HK-2 (cell line): ENCODE measurements around the gene HOMEZ.

Experiments
- DNase-seq: peaks from one replicate; pipeline ENCODE4 v3.0.0-alpha.2; 2018; ENCODE audit not compliant: unreplicated experiment

HOMEZ gene

DNA sequence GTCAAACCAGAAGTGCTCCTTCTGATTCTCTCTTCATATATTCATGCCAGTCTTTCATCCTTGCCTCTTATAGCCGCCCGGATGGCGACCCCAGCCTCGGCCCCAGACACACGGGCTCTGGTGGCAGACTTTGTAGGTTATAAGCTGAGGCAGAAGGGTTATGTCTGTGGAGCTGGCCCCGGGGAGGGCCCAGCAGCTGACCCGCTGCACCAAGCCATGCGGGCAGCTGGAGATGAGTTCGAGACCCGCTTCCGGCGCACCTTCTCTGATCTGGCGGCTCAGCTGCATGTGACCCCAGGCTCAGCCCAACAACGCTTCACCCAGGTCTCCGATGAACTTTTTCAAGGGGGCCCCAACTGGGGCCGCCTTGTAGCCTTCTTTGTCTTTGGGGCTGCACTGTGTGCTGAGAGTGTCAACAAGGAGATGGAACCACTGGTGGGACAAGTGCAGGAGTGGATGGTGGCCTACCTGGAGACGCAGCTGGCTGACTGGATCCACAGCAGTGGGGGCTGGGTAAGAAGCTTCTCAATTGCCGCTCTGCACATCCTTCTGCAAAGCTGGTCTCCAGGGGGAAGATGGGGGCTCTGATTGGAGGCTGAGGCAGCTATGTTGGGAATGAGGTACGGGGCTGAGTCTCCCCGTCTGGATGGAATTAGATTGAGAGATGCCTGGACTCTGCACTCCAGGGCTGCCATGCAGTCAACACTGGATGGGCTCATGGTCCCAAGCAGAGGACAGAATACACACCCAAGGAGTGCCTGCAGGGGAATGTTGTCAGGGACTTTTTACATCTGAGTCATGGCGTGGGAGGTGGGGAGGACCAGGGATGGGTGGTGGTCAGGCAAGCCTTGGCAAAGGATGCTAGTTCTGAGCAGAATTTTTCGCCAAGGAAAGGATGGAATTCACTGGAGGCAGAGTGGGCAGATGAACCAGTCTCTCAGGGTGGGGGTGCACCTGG lies 22.0 kb upstream of the HOMEZ start:
- no peak for DNase-seq

GRCh38 chr14:23307146-23307530 lies 21.2 kb upstream of the HOMEZ start:
- DNase-seq = no peak

GRCh38 chr14:23306412-23307145 lies 20.6 kb upstream of the HOMEZ start, which contains the start of gene BCL2L2:
Gene BCL2L2, plus strand, starts transcription at chr14:23306833. Its CDS starts 935 bp downstream, at chr14:23307768.
- DNase-seq = peak; percentile 93

DNA sequence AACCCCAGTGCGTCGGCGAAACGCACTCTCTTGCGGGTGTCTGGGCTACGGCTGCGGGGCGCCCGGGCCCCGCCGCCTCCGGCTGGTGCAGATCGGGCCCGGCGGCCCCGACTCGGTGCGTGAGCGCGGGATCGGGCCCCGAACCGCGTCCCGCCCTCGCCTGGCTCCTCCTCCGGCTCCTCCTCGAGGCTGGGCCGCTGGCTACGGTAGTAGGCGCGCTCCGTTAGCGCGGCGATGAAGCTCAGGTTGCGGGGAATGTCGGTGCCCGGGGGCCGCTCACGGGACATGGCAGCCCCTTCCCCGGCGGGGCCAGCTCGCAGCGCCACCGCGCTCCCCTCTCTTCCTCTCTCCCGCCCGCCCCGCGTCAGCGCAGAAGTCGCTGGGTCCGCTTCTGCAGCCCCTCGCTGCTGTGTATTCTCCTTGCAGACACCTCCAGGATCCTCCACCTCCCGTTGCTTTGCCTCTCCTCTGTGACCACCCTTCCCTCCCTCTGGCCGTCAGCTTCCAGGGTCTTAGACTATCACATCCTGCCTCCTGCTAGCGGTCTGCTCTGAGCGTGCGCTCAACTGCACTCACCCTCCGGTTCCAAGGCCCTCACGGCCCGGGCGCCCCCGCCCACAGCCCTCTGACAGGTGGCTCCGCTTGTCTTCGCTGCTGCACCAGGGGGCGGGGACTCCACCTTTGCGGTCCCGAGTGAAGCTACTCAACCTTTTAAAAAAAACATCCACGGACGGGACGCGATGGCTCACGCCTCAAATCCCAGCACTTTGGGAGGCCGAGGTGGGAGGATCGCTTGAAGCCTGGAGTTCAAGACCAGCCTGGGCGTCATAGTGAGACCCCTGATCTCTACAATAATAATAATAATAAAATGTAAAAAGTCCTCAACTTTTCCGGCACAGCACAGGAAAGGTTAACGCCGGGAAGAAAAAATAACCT lies 16.6 kb upstream of the HOMEZ start, which contains the start of gene PPP1R3E:
PPP1R3E (minus strand) TSS at position 570 of the 936 bp plus-strand sequence; CDS start at position 287, 283 bp downstream.
- DNase-seq = peak; percentile 76

- no peak for DNase-seq
Measured at GRCh38 chr14:23301969-23302289, 16.0 kb upstream of the HOMEZ start.

- peak; percentile 98 for DNase-seq
Measured at GRCh38 chr14:23301288-23301968, 15.5 kb upstream of the HOMEZ start.

DNA sequence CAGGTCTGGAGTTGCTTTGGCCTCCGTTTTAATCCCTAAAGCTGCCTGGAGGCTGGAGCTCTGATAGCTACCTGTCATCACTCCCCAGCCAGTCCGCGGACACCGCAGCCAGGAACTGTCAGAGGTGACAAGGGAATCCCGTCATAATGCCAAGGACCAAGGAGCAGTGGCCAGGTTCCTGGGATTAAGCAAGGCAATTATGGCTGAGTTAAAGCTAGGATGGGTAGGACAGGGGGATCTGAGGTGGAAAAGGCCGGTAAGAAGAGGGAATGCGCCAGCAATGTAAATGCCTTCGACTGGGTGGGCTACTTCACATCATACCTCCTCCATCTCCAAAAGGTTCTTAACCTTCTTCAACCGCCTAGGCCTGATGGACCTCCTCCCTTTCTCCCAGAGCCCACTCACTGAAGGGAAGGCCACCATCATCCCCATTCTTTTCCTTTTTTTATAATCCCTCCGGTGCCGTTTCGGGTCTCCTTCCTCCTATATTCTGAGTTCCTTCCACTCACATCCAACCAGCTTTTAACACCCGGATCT lies 14.8 kb upstream of the HOMEZ start:
- DNase-seq = peak; percentile 47

DNA sequence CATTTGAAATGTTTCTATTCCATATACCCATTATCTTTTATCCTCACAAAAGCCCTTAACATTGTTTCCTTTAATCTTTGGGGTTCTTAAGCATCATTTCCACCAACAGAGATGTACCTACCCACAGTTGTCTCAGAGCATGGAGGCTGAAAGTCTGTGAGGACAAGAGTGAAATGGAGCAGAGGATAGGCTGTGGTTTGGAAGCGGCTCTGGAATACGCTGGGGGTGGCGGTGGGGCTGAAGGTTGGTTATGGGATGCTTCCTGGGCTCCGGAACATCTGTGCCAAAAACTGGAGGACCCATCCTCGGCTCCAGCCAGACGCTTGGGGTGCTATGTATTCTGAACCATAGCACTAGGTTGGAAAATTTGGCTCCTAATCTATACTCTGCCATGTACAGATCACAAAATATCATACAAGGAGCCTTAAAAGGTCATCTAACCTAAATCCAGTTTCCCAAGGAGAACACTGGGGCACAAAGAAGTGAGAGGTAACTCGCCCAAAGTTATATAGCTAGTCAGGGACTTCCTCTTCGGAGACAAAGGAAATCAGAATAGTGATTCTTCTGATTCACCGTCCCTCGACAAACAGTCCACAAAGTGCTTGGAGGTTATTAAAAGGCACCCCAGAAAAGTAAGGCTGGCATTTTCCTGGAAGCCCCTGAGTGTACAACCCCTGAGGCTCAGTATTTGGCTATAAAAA lies 14.2 kb upstream of the HOMEZ start:
- DNase-seq = no peak

- DNase-seq = no peak
Measured at GRCh38 chr14:23299211-23299957, 13.5 kb upstream of the HOMEZ start.

- no peak for DNase-seq
Measured at GRCh38 chr14:23297611-23298277, 11.8 kb upstream of the HOMEZ start.

- no peak for DNase-seq
Measured at GRCh38 chr14:23297096-23297495, 11.2 kb upstream of the HOMEZ start.

- no peak for DNase-seq
Measured at GRCh38 chr14:23296012-23296777, 10.3 kb upstream of the HOMEZ start.

DNA sequence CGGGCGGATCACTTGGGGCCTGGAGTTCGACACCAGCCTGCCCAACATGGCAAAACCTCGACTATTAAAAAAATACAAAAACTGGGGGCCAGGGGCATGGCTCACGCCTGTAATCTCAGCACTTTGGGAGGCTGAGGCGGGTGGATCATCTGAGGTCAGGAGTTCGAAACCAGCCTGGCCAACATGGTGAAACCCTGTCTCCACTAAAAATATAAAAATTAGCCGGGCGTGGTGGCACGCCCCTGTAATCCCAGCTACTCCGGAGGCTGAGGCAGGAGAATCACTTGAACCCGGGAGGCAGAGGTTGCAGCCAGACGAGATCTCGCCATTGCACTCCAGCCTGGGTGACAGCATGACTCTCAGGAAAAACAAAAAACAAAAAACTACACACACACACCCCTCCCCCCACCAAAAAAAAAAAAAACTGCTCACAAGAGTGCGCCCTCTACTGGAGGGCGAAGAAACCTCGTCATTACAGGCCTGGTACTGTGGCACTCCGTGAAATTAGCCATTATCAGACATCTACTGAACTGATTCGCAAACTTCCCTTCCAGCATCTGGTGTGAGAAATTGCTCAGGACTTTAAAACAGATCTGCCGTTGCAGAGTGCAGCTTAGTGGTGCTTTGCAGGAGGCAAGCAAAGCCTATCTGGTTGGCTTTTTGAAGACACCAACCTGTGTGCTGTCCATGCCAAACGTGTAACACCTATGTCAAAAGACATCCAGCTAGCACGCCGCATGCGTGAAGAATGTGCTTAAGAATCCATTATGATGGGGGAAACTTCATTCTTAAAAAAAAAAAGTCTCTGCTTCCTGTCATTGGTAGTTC lies 9.0 kb upstream of the HOMEZ start:
- peak; percentile 35 for DNase-seq

- no peak for DNase-seq
Measured at GRCh38 chr14:23286902-23287479, 1.1 kb upstream of the HOMEZ start.

GRCh38 chr14:23285530-23286019 lies 357 bp downstream of the HOMEZ start:
- no peak for DNase-seq

GRCh38 chr14:23284654-23285529 lies 1.0 kb downstream of the HOMEZ start:
- no peak for DNase-seq
